Upper lobe of left lung (tissue), 4 donors: ENCODE measurements around the gene IFT27.

Source experiments
- CTCF ChIP-seq, 6 experiments: fragments of 450-650 bp in 4 of 6; fragments of 200-600 bp in 2 of 6; sonication (generic) in 2 of 6; IDR thresholded peaks; one replicate each; pipeline ENCODE4 v1.5.1; 2016 to 2019; ENCODE audit warnings: antibody characterized with exemption in 6 of 6
- POLR2A ChIP-seq, 4 donors: fragments of 450-650 bp; IDR thresholded peaks; one replicate each; pipeline ENCODE4 v1.5.1; 2016 to 2017; ENCODE audit warnings: antibody characterized with exemption in 4 of 4, mild to moderate bottlenecking in 2 of 4

- TF ChIP-seq CTCF (IDR thresholded peaks at IDR 0.05) (no peak), POLR2A (IDR thresholded peaks at IDR 0.05) (no peak)
Measured at GRCh38 chr22:36767035-36767775, 8.7 kb downstream of the IFT27 start.
